ENCODE results near the gene MFF.

Gene MFF

DNA sequence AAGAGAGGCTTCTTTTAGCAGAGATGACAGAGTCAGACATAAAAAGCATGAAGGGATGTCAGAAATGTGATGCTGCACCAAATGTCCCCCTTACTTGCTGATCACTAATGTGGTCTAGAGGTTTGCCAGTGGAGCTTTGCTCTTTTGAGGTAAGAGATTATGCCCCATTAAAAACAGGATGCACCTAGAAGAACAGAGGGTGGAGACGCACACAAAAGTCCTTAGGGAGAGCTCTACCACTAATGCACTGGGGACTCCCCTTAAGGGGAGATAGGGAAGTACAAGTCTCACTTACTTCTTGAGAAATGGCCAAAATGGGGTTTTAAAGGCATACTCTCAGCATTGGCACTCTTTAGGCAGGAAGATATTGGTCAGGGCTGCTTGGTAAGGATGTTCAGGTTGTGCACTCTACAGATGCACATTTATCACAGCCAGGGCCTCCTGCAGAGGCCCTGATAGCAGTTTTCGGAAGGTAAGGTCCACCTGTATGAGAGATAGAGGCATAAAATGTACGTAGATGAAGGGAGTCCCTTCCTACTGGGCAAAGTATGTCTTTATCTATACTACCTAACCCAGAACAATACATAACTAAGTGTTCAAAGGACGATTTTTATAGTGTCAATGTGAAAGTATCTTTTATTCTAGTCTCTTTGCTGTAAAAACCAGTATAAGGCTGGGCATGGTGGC is 79.7 kb downstream of the MFF start:
- no peak for FAIRE-seq
- DNase-seq (ENCODE audit: insufficient read length, low spot score) = no peak

DNA sequence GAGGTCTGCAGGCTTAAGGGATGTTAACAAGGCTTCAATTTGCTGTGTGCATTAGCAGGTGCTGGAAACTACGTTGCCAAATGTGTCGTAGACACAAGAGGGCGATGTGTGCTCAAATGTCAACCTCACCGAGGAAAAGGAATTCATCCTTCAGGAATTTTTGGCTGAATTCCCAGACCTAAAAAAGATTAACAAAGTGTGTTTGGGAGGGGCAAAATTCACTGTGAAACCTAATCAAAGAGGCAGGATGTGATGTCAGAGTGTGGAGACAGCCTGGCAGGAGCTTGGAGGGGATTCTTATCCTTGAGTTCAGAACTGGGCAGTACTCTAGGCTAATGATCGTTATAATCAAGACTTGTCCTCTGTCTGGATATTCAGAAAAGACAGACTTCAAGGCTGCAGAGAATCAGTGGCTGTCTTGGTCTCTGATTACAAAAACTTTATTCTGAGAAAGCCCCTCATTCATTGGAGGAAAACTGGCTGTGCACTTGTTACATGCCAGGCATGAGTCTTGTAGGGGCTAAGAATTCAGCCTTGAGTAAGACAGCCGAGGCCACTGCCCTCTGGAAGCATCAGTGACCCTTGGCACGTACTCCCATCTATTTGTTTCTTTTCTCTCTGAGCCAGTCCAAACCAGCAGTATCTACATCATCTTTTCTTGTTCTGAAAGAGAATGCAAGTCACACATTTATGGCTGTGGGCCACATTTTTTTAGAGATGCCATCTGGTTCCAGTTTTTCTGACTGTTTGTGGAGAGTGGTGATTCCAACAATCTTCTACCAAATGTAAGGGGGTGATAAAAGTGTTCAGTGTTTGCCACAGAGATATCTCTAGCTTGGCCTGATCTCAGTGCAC is 81.4 kb downstream of the MFF start:
- peak; percentile 46 for FAIRE-seq
- peak; percentile 90 for DNase-seq (ENCODE audit: insufficient read length, low spot score)

Data from HTR-8/SVneo (cell line).